ENCODE data around the gene CLDN1.

Gene CLDN1

DNA sequence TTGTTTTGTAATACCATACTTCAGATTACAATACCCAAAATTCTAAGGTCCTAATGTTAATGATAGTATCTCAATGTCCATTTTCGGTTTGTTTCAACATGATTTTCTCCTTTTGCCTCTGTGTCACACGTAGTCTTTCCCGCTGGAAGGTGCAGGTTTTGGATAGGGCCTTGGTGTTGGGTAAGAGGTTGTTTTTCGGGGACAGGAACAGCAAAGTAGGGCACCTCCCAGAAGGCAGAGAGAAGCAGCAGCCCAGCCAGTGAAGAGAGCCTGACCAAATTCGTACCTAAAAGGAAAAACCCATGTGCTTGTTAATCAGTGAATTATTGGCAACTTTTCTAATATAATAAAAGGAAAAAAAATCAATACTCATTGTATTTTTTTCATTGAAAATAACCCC lies 14.1 kb downstream of the CLDN1 start:
- Histone ChIP-seq H3K4me3 (ENCODE audit: low read length) (no peak overlapping the region), H3K4me1 (ENCODE audit: insufficient read depth, low read length) (no peaks in the 10 kb centered on the region), H3K27ac (ENCODE audit: low read length) (no peak overlapping the region), H3K36me3 (ENCODE audit: insufficient read depth, low read depth, low read length) (no peaks in the 10 kb centered on the region), H3K9ac (ENCODE audit: low read depth, low read length) (no peak overlapping the region), H3K9me3 (ENCODE audit: insufficient read depth, low read depth, low read length) (no peaks in the 10 kb centered on the region), H3K27me3 (ENCODE audit: insufficient read depth, low read length) (no peaks in the 10 kb centered on the region)

DNA sequence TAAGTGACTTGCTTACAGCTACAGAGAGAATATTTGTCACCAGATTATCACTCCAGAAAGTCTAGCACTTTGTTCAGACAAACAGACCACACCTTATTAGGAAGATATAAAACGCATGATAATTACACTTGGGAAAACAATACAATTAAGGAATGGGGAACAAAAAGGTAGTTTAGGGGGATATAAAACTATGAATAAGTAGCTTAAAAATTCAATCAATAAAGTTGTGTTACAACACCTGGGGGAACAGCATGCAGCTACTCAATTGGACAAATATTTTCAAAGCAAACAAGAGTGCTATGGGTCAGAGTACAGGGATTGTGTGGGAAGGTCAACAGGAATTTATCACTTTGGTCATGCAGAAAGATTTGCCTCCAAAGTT lies 15.1 kb downstream of the CLDN1 start:
- no peak overlapping the region for H3K9ac ChIP-seq (ENCODE audit: low read depth, low read length)
- no peaks in the 10 kb centered on the region for H3K36me3 ChIP-seq (ENCODE audit: insufficient read depth, low read depth, low read length)
- no peaks in the 10 kb centered on the region for H3K9me3 ChIP-seq (ENCODE audit: insufficient read depth, low read depth, low read length)
- H3K4me3 ChIP-seq (ENCODE audit: low read length), result no peak overlapping the region
- H3K27me3 ChIP-seq (ENCODE audit: insufficient read depth, low read length), result no peaks in the 10 kb centered on the region
- no peaks in the 10 kb centered on the region for H3K4me1 ChIP-seq (ENCODE audit: insufficient read depth, low read length)
- no peak overlapping the region for H3K27ac ChIP-seq (ENCODE audit: low read length)

DNA sequence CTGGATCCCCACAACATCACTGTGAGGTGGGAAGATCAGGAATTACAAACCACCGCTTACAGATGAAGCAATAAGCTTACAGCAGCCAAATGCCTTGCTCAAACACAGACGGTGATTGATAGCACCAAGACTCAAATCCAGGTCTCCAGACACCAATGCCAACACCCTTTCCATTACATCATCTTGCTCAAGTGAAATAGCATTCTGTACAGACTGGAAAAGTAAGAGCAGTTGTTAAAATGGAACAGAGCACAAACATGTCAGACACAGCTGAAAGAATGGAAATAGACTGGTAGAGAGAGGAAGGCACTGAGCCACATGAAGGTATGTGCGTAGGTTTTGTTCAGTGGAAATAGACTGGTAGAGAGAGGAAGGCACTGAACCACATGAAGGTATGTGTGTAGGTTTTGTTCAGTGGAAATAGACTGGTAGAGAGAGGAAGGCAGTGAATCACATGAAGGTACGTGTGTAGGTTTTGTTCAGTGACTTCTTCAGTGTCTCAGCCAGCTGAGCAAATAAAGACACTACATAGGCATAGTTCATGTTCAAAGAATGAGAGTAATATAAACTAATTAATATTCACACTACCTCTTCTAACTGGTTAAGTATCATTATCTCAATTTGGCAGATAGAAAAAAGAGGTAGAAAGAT lies 15.6 kb downstream of the CLDN1 start:
- H3K4me3 ChIP-seq (ENCODE audit: low read length), result no peak overlapping the region
- no peaks in the 10 kb centered on the region for H3K4me1 ChIP-seq (ENCODE audit: insufficient read depth, low read length)
- H3K9ac ChIP-seq (ENCODE audit: low read depth, low read length), result no peak overlapping the region
- H3K36me3 ChIP-seq (ENCODE audit: insufficient read depth, low read depth, low read length), result no peaks in the 10 kb centered on the region
- H3K27ac ChIP-seq (ENCODE audit: low read length), result no peak overlapping the region
- no peaks in the 10 kb centered on the region for H3K27me3 ChIP-seq (ENCODE audit: insufficient read depth, low read length)
- H3K9me3 ChIP-seq (ENCODE audit: insufficient read depth, low read depth, low read length), result no peaks in the 10 kb centered on the region

DNA sequence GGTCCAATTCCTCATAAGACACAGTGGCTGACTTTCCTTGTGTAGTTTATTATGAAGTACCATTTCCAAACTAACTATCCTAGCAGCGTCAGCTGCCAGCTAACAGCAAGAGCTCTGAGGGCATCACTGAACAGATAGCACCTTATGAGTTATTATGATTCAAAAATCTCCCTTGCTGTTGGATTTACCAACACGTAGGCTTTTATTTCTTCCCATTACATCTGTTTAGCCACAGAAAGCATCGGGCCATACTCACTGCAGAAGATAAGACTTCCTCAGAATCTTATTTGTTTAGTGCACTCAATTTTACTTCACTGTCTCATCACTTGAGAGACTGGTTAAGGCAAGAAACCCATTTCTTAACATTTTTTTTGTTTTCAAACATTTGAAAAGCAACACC lies 16.2 kb downstream of the CLDN1 start:
- Histone ChIP-seq H3K27ac (ENCODE audit: low read length) (no peak overlapping the region), H3K9ac (ENCODE audit: low read depth, low read length) (no peak overlapping the region), H3K27me3 (ENCODE audit: insufficient read depth, low read length) (no peaks in the 10 kb centered on the region), H3K4me3 (ENCODE audit: low read length) (no peak overlapping the region), H3K4me1 (ENCODE audit: insufficient read depth, low read length) (no peaks in the 10 kb centered on the region), H3K36me3 (ENCODE audit: insufficient read depth, low read depth, low read length) (no peaks in the 10 kb centered on the region), H3K9me3 (ENCODE audit: insufficient read depth, low read depth, low read length) (no peaks in the 10 kb centered on the region)

DNA sequence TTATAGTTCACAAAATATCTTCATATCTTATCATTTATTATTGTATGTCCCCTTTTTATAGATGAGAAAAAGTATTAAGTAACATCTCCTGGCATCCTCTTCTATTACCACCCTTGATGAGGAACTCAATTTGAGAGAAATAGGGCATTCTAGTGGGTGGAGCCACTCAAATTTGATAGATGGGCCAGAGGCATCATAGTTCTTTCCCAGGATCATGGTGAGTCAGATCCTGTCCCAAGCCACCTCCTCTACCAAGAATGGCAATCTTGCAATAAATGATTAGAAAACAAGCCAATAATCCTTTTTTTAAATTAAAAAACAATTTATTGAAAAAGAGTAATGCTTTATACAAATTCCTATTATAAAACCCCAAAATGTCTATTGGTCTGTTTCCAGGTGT lies 16.8 kb downstream of the CLDN1 start:
- no peaks in the 10 kb centered on the region for H3K4me1 ChIP-seq (ENCODE audit: insufficient read depth, low read length)
- no peak overlapping the region for H3K27ac ChIP-seq (ENCODE audit: low read length)
- no peaks in the 10 kb centered on the region for H3K27me3 ChIP-seq (ENCODE audit: insufficient read depth, low read length)
- H3K4me3 ChIP-seq (ENCODE audit: low read length), result no peak overlapping the region
- H3K9me3 ChIP-seq (ENCODE audit: insufficient read depth, low read depth, low read length), result no peaks in the 10 kb centered on the region
- H3K9ac ChIP-seq (ENCODE audit: low read depth, low read length), result no peak overlapping the region
- H3K36me3 ChIP-seq (ENCODE audit: insufficient read depth, low read depth, low read length), result no peaks in the 10 kb centered on the region

DNA sequence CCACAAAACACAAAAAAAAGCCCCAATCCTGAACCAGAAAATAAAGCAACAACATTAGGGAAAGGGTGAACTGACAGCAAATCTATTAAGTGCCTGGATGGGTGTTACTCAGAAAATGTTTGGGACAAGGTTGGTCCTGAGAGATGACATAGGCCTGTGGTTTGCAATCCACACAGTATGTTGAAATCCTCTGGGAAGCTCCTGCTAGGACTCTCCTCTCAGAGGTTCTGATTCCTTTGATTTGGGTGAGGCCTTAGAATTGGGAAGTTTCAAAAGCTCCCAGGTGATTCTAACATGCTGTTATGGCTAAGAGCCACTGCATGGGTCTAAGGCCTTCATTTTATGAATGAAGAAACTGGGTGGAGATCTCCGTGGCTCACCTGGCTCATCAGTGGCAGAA lies 18.4 kb downstream of the CLDN1 start:
- Histone ChIP-seq H3K27ac (ENCODE audit: low read length) (no peak overlapping the region), H3K27me3 (ENCODE audit: insufficient read depth, low read length) (no peaks in the 10 kb centered on the region), H3K36me3 (ENCODE audit: insufficient read depth, low read depth, low read length) (no peaks in the 10 kb centered on the region), H3K4me3 (ENCODE audit: low read length) (no peak overlapping the region), H3K9ac (ENCODE audit: low read depth, low read length) (no peak overlapping the region), H3K4me1 (ENCODE audit: insufficient read depth, low read length) (no peaks in the 10 kb centered on the region), H3K9me3 (ENCODE audit: insufficient read depth, low read depth, low read length) (no peaks in the 10 kb centered on the region)

DNA sequence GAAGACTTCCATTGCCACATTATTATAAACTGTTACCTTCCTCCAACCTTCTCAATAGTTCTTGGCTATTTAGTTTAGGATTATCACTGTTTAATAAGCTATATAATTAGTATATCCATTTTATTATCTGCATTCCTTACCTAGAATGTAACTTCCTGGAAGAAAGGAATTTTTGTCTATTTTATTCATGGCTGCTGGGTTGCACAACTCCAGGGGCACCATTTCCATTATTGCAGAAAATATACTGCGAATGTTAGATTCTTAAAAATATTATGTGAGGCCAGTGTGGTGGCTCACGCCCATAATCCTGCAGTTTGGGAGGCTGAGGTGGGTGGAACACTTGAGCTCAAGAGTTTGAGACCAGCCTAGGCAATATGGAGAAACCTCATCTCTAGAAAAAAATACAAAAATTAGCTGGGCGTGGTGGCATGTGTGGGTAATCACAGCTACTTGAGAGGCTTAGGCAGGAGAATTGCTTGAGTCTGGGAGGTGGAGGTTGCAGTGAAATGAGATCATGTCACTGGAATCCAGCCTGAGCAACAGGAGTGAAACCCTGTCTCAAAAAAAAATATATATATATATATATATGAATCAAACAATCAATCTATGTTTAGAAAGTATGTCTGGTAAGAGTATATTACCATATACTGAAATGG lies 19.9 kb downstream of the CLDN1 start:
- Histone ChIP-seq H3K36me3 (ENCODE audit: insufficient read depth, low read depth, low read length) (no peaks in the 10 kb centered on the region), H3K9ac (ENCODE audit: low read depth, low read length) (no peak overlapping the region), H3K27ac (ENCODE audit: low read length) (no peak overlapping the region), H3K27me3 (ENCODE audit: insufficient read depth, low read length) (no peaks in the 10 kb centered on the region), H3K9me3 (ENCODE audit: insufficient read depth, low read depth, low read length) (no peaks in the 10 kb centered on the region), H3K4me3 (ENCODE audit: low read length) (no peak overlapping the region), H3K4me1 (ENCODE audit: insufficient read depth, low read length) (no peaks in the 10 kb centered on the region)

DNA sequence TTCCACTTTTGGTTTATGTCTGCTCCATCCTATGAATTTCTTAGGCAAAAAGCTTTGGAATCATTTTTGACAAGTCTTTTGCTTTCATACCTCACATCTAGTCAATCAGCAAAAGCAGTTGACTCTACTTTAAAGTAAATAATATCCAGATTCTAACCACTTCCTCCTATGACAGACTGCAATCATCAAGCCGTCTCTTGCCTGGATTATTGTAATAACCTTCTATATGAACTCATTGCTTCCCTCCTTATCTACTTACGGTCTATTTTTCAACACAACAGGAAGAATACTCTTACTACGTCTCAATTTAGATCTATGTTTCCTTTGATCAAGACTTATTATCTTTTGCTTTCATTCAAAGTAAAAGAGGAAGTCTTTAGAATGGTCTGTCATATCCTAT lies 20.7 kb downstream of the CLDN1 start:
- H3K9ac ChIP-seq (ENCODE audit: low read depth, low read length), result no peak overlapping the region
- no peaks in the 10 kb centered on the region for H3K36me3 ChIP-seq (ENCODE audit: insufficient read depth, low read depth, low read length)
- H3K27me3 ChIP-seq (ENCODE audit: insufficient read depth, low read length), result no peaks in the 10 kb centered on the region
- H3K4me1 ChIP-seq (ENCODE audit: insufficient read depth, low read length), result no peaks in the 10 kb centered on the region
- no peak overlapping the region for H3K27ac ChIP-seq (ENCODE audit: low read length)
- no peaks in the 10 kb centered on the region for H3K9me3 ChIP-seq (ENCODE audit: insufficient read depth, low read depth, low read length)
- no peak overlapping the region for H3K4me3 ChIP-seq (ENCODE audit: low read length)

DNA sequence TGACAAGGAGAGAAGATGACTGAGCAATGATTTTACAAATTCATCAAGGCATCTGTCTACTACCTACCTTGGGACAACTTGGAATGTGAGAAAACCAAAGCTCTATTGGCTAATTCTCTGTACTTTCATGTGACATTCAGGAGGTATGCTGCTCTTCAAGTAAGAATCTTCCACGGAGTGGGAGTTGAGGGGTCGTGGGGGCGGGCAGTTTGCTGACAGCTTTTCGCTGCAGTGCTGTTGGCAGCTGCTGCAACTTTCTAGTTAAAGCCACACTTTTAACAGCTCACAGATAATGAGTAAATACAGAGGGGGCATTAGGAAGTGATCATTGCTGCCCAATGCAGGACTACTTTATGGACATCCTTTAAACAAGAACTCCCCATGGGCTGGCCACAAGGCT lies 22.3 kb downstream of the CLDN1 start:
- Histone ChIP-seq H3K27ac (ENCODE audit: low read length) (no peak overlapping the region), H3K9me3 (ENCODE audit: insufficient read depth, low read depth, low read length) (no peaks in the 10 kb centered on the region), H3K4me3 (ENCODE audit: low read length) (no peak overlapping the region), H3K4me1 (ENCODE audit: insufficient read depth, low read length) (no peaks in the 10 kb centered on the region), H3K9ac (ENCODE audit: low read depth, low read length) (no peak overlapping the region), H3K27me3 (ENCODE audit: insufficient read depth, low read length) (no peaks in the 10 kb centered on the region), H3K36me3 (ENCODE audit: insufficient read depth, low read depth, low read length) (no peaks in the 10 kb centered on the region)

DNA sequence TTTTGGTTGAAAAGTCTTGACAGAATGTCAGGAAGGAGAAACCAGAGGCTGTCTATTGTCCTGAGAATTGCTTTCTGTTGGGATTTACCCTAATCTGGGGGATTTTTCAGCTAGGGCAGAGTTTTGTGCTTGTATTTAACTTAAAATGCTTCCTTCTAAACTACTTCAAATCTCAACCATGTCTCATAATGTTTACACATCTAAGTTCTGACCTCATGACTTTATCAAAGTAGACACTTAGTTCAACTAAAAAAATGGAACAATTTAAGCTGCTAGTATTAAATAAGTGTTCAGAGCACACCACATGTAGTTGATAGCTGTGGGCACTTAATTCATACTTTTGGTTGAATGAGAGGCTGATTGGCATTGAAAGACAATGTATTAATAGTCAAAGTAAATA lies 28.2 kb downstream of the CLDN1 start:
- no peaks in the 10 kb centered on the region for H3K36me3 ChIP-seq (ENCODE audit: insufficient read depth, low read depth, low read length)
- no peaks in the 10 kb centered on the region for H3K27me3 ChIP-seq (ENCODE audit: insufficient read depth, low read length)
- no peak overlapping the region for H3K4me3 ChIP-seq (ENCODE audit: low read length)
- H3K4me1 ChIP-seq (ENCODE audit: insufficient read depth, low read length), result no peaks in the 10 kb centered on the region
- H3K9ac ChIP-seq (ENCODE audit: low read depth, low read length), result no peak overlapping the region
- no peak overlapping the region for H3K27ac ChIP-seq (ENCODE audit: low read length)
- peaks cover 15% of the 10 kb centered on the region for H3K9me3 ChIP-seq (ENCODE audit: insufficient read depth, low read depth, low read length)

DNA sequence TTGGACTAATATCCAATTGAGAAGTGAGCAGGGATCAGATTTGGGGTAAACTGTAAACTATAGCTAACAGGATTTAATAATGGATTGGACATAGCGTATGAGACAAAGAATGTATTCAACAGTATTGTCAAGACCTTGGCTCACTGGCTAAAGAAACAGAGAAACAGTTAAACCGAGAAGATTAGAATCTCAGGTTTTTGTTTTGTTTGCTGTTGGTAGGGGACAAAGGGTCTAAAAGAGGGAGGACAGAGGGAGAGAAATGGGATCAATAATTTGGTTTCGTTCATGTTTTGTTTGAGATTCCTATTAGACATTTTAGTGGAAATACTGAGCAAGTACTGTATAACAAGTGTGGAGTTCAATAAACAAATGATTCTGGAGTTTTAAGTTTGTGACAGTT lies 28.6 kb downstream of the CLDN1 start:
- Histone ChIP-seq H3K36me3 (ENCODE audit: insufficient read depth, low read depth, low read length) (no peaks in the 10 kb centered on the region), H3K27ac (ENCODE audit: low read length) (no peak overlapping the region), H3K27me3 (ENCODE audit: insufficient read depth, low read length) (no peaks in the 10 kb centered on the region), H3K9me3 (ENCODE audit: insufficient read depth, low read depth, low read length) (peaks cover 15% of the 10 kb centered on the region), H3K9ac (ENCODE audit: low read depth, low read length) (no peak overlapping the region), H3K4me1 (ENCODE audit: insufficient read depth, low read length) (no peaks in the 10 kb centered on the region), H3K4me3 (ENCODE audit: low read length) (no peak overlapping the region)

DNA sequence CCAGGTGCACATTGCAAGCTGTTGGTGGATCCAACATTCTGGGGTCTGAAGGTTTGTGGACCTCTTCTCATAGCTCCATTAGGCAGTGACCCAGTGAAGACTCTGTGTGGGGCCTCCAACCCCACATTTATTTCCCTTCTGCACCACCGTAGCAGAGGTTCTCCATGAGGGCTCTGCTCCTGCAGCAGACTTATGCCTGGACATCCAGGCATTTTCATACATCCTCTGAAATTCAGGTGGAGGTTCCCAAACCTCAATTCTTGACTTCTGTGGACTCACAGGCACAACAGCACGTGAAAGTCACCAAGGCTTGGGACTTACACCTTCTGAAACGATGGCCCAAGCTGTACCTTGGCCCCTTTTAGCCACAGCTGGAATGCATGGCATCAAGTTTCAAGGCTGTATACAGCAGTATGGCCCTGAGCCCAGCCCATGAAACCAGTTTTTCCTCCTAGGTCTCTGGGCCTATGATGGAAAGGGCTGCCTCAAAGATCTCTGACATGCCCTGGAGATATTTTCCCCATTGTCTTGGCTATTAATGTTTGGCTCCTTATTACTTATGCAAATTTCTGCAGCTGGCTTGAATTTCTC lies 30.2 kb downstream of the CLDN1 start:
- Histone ChIP-seq H3K9me3 (ENCODE audit: insufficient read depth, low read depth, low read length) (peaks cover 15% of the 10 kb centered on the region), H3K4me1 (ENCODE audit: insufficient read depth, low read length) (no peaks in the 10 kb centered on the region), H3K36me3 (ENCODE audit: insufficient read depth, low read depth, low read length) (no peaks in the 10 kb centered on the region), H3K27ac (ENCODE audit: low read length) (no peak overlapping the region), H3K4me3 (ENCODE audit: low read length) (no peak overlapping the region), H3K9ac (ENCODE audit: low read depth, low read length) (no peak overlapping the region), H3K27me3 (ENCODE audit: insufficient read depth, low read length) (no peaks in the 10 kb centered on the region)

Measured in iPS-20b (cell line).